Activated T-helper 2 cell treated with anti-CD3 and anti-CD28 coated beads, Interferon-gamma antibody, Interleukin-2, Interleukin-4, amounts not matched to agents 10 μg/mL and 5 μg/mL and 100 μg/mL, durations not matched to agents 14 hours and 24 hours and 36 hours (primary cell): Measurements from ENCODE around the gene FAM193A. TPM values are rescaled to one million over a fixed set of nuclear protein-coding genes. Genes with fewer than 3 reads are reported as not detected.
"Not testable (repeated sequence)": the region's sequence is repeated elsewhere in the genome, so short reads cannot be mapped to it uniquely, and the experiment has no call there.

ENCODE experiments used
- DNase-seq: peaks from one replicate; pipeline ENCODE4 v3.0.0; 2021; ENCODE audit warnings: low spot score
- H3K27ac Mint-ChIP-seq: one replicate; pipeline ENCODE4 v1.8.0; 2021; ENCODE audit warnings: mixed read lengths
- H3K27me3 Mint-ChIP-seq: one replicate; pipeline ENCODE4 v1.8.0; 2021; ENCODE audit warnings: low read depth, mixed read lengths
- H3K36me3 Mint-ChIP-seq: one replicate; pipeline ENCODE4 v1.8.0; 2021; ENCODE audit warnings: low read depth, mixed read lengths
- H3K4me1 Mint-ChIP-seq: one replicate; pipeline ENCODE4 v1.8.0; 2021; ENCODE audit warnings: low read depth, mixed read lengths
- H3K4me3 Mint-ChIP-seq: one replicate; pipeline ENCODE4 v1.8.0; 2021; ENCODE audit warnings: low read depth, mild to moderate bottlenecking, moderate library complexity, mixed read lengths
- H3K9me3 Mint-ChIP-seq: one replicate; pipeline ENCODE4 v1.8.0; 2021; ENCODE audit warnings: mixed read lengths
- intact Hi-C: fragments of 100-400 bp; cut with micrococcal nuclease; formaldehyde crosslinking; loops from one replicate; pipeline ENCODE4 v1.15.1; 2023
- total RNA-seq: library from RNA; stranded (reverse); gene quantifications from 2 replicates; pipeline ENCODE4 v1.2.3, GENCODE V29; 2022

FAM193A gene
- total RNA-seq, 1 donor from 2014 or later, result 31.2 TPM

DNA sequence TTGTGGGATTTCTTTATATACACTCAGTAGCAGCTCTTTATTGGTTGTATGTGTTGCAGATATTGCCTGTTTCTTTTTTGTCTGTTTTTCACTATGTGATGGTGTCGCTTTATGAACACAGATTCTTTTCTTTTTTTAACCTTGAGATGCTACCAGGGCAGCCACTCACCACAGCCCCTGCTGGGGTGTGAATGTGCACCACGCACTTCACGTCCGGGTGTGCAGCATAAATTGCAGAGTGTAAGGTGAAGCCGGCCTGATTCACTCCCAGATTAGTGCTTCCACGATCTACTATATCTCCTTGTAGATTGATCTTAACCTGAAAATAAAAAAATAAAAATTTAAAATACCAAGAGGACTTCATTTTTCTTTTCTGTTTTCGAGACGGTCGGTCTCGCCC, 71.4 kb downstream of the FAM193A start:
- H3K9me3 Mint-ChIP-seq, result no peaks in the 10 kb centered on the region
- intact Hi-C loops, result no loop called here
- no peak for DNase-seq
- H3K4me1 Mint-ChIP-seq, result peaks cover 3% of the 10 kb centered on the region
- no peaks in the 10 kb centered on the region for H3K27me3 Mint-ChIP-seq
- H3K27ac Mint-ChIP-seq, result no peak overlapping the region
- H3K4me3 Mint-ChIP-seq, result no peak overlapping the region
- peaks cover 5% of the 10 kb centered on the region for H3K36me3 Mint-ChIP-seq

GRCh38 chr4:2608291-2608690, 71.8 kb downstream of the FAM193A start:
- Mint-ChIP-seq H3K4me3 (no peak overlapping the region), H3K27ac (no peak overlapping the region), H3K9me3 (no peaks in the 10 kb centered on the region), H3K27me3 (no peaks in the 10 kb centered on the region), H3K36me3 (peaks cover 5% of the 10 kb centered on the region), H3K4me1 (peaks cover 3% of the 10 kb centered on the region)
- intact Hi-C loops, result no loop called here
- no peak for DNase-seq

DNA sequence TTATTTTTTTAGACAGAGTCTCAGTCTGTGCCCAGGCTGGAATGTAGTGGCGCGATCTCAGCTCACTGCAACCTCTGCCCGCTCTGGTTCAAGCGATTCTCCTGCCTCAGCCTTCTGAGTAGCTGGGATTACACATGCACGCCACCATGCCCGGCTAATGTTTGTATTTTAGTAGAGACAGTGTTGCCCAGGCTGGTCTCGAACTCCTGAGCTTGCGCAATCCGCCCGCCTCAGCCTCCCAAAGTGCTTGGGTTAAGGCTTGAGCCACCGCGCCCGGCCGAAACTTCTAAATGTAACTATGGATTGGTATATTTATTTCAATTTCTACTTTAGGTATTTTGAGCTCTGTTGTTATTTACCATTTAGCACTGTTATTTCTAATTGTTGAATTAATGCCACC, 79.4 kb downstream of the FAM193A start:
- H3K27me3 Mint-ChIP-seq, result no peaks in the 10 kb centered on the region
- DNase-seq, result no peak
- intact Hi-C loops, result no loop called here
- no peaks in the 10 kb centered on the region for H3K9me3 Mint-ChIP-seq
- H3K4me1 Mint-ChIP-seq, result peaks cover 6% of the 10 kb centered on the region
- no peak overlapping the region for H3K27ac Mint-ChIP-seq
- H3K36me3 Mint-ChIP-seq, result no peaks in the 10 kb centered on the region
- H3K4me3 Mint-ChIP-seq, result no peak overlapping the region

DNA sequence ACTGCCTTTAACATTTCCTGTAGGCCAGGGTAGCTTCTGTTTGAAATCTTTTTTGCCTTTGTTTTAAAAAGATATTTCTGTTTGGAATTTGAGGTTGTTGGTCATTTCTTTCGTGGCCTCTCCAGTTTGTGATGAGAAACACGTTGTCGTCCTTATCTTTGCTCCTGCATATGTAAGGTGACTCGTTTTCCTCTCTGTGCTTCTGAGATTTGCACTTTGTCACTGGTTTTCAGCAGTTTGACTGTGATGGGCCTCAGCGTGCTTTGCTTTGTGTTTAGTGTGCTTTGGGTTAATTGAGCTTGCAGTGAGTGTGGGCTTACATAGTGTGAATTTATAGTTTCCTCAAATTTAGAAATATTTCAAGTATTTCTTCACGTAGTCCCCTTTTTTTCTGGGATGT, 81.5 kb downstream of the FAM193A start:
- Mint-ChIP-seq H3K4me1 (peaks cover 6% of the 10 kb centered on the region), H3K27me3 (no peaks in the 10 kb centered on the region), H3K36me3 (no peaks in the 10 kb centered on the region), H3K27ac (no peak overlapping the region), H3K9me3 (no peaks in the 10 kb centered on the region), H3K4me3 (no peak overlapping the region)
- DNase-seq, result no peak
- intact Hi-C loops, result no loop called here

GRCh38 chr4:2618729-2619128, 82.3 kb downstream of the FAM193A start:
- H3K36me3 Mint-ChIP-seq, H3K27me3 Mint-ChIP-seq, H3K4me1 Mint-ChIP-seq, H3K4me3 Mint-ChIP-seq, DNase-seq, H3K27ac Mint-ChIP-seq, H3K9me3 Mint-ChIP-seq, intact Hi-C loops: not testable (repeated sequence)

DNA sequence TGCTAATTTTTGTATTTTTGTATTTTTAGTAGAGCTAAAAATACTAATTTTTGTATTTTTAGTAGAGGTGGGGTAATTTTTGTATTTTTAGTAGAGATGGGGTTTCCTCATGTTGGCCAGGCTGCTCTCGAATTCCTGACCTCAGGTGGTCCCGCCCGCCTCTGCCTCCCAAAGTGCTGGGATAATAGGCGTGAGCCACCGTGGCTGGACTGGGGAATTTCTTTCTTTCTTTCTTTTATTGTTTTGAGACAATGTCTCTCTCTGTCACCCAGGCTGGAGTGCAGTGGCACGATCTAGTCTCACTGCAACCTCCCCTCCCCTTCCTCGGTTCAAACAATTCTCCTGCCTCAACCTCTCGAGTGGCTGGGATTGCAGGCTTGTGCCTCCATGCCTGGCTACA, 83.0 kb downstream of the FAM193A start:
- H3K27me3 Mint-ChIP-seq, result no peaks in the 10 kb centered on the region
- H3K4me3 Mint-ChIP-seq, result no peak overlapping the region
- H3K9me3 Mint-ChIP-seq, result no peaks in the 10 kb centered on the region
- H3K4me1 Mint-ChIP-seq, result peaks cover 5% of the 10 kb centered on the region
- H3K27ac Mint-ChIP-seq, result no peak overlapping the region
- no peak for DNase-seq
- intact Hi-C loops, result no loop called here
- H3K36me3 Mint-ChIP-seq, result no peaks in the 10 kb centered on the region

GRCh38 chr4:2621419-2621818, 85.0 kb downstream of the FAM193A start:
- H3K27ac Mint-ChIP-seq, result no peak overlapping the region
- peaks cover 5% of the 10 kb centered on the region for H3K4me1 Mint-ChIP-seq
- DNase-seq, result no peak
- H3K27me3 Mint-ChIP-seq, result no peaks in the 10 kb centered on the region
- H3K9me3 Mint-ChIP-seq, result no peaks in the 10 kb centered on the region
- intact Hi-C loops, result no loop called here
- H3K4me3 Mint-ChIP-seq, result no peak overlapping the region
- H3K36me3 Mint-ChIP-seq, result peaks cover 9% of the 10 kb centered on the region

GRCh38 chr4:2623442-2623841, 87.0 kb downstream of the FAM193A start:
- H3K27me3 Mint-ChIP-seq, result no peaks in the 10 kb centered on the region
- no peak for DNase-seq
- peaks cover 17% of the 10 kb centered on the region for H3K36me3 Mint-ChIP-seq
- H3K27ac Mint-ChIP-seq, result no peak overlapping the region
- no peaks in the 10 kb centered on the region for H3K9me3 Mint-ChIP-seq
- no peak overlapping the region for H3K4me3 Mint-ChIP-seq
- intact Hi-C loops, result no loop called here
- H3K4me1 Mint-ChIP-seq, result no peaks in the 10 kb centered on the region

GRCh38 chr4:2624782-2625530, 88.5 kb downstream of the FAM193A start:
- no peak overlapping the region for H3K4me3 Mint-ChIP-seq
- intact Hi-C loops, result no loop called here
- no peaks in the 10 kb centered on the region for H3K9me3 Mint-ChIP-seq
- H3K36me3 Mint-ChIP-seq, result peaks cover 24% of the 10 kb centered on the region
- no peak overlapping the region for H3K27ac Mint-ChIP-seq
- DNase-seq, result no peak
- H3K27me3 Mint-ChIP-seq, result no peaks in the 10 kb centered on the region
- H3K4me1 Mint-ChIP-seq, result no peaks in the 10 kb centered on the region

DNA sequence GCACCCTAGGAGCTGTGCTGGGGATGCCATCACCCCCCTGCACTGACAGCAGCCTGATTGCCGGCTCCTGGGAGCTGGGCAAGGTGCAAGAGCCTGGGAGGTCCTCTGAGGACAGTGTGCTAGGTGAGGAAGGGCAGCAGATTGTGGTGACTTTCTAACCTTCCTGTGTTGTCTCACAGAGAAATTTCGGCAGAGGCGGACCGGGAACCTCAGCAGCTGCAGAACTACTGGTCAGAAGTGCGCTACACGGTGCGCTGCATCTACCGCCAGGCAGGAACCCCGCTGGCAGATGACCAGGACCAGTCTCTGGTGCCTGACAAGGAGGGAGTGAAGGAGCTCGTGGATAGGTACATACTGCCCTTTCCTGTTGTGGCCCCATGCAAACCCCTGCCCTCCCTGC, 89.8 kb downstream of the FAM193A start:
- Mint-ChIP-seq H3K9me3 (no peaks in the 10 kb centered on the region), H3K27me3 (no peaks in the 10 kb centered on the region), H3K4me3 (no peak overlapping the region), H3K4me1 (no peaks in the 10 kb centered on the region), H3K27ac (no peak overlapping the region), H3K36me3 (peaks cover 30% of the 10 kb centered on the region)
- DNase-seq, result no peak
- intact Hi-C loops, result no loop called here

GRCh38 chr4:2630556-2631273, 94.3 kb downstream of the FAM193A start:
- intact Hi-C loops, result no loop called here
- H3K36me3 Mint-ChIP-seq, result peaks cover 48% of the 10 kb centered on the region
- no peaks in the 10 kb centered on the region for H3K9me3 Mint-ChIP-seq
- no peak overlapping the region for H3K4me3 Mint-ChIP-seq
- no peak for DNase-seq
- H3K27ac Mint-ChIP-seq, result no peak overlapping the region
- H3K27me3 Mint-ChIP-seq, result no peaks in the 10 kb centered on the region
- no peaks in the 10 kb centered on the region for H3K4me1 Mint-ChIP-seq

DNA sequence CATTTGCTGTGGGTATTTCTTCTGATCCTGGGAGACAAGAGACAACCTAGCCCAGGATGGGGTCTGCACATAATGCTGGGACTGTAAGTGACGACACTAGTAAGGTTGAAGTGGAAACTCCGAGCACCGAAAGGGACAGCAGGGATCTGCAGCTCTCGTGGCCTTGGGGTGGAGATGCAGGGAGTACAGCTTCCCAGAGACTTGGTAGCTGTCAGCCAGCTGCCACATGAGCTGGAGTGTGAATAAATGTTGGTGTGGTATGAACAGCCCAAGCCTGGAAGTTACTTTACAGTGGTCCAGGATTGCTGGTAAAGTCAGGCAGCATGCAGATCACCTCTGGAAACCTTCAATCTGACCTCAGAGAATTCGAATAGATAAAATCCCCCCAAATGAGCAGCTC, 97.6 kb downstream of the FAM193A start:
- H3K27ac Mint-ChIP-seq, result no peak overlapping the region
- no peak for DNase-seq
- H3K36me3 Mint-ChIP-seq, result peaks cover 52% of the 10 kb centered on the region
- H3K9me3 Mint-ChIP-seq, result no peaks in the 10 kb centered on the region
- H3K4me3 Mint-ChIP-seq, result no peak overlapping the region
- H3K4me1 Mint-ChIP-seq, result no peaks in the 10 kb centered on the region
- H3K27me3 Mint-ChIP-seq, result no peaks in the 10 kb centered on the region
- intact Hi-C loops, result no loop called here

- H3K27ac Mint-ChIP-seq, result no peak overlapping the region
- no peaks in the 10 kb centered on the region for H3K9me3 Mint-ChIP-seq
- DNase-seq, result no peak
- no peak overlapping the region for H3K4me3 Mint-ChIP-seq
- intact Hi-C loops, result no loop called here
- no peaks in the 10 kb centered on the region for H3K4me1 Mint-ChIP-seq
- H3K36me3 Mint-ChIP-seq, result peaks cover 53% of the 10 kb centered on the region
- H3K27me3 Mint-ChIP-seq, result no peaks in the 10 kb centered on the region
These were observed 99.9 kb downstream of the FAM193A start for GRCh38 chr4:2636331-2636730.
